Activated T-cell treated with anti-CD3 and anti-CD28 coated beads, Interleukin-2, amount 50 U/mL, for 72 hours (primary cell): Measurements from ENCODE around the gene CD28. TPM values are rescaled to one million over a fixed set of nuclear protein-coding genes. Genes with fewer than 3 reads are reported as not detected.
A peak's percentile ranks its signal among the peaks of the same experiment; 100 is the strongest.

Source experiments
- ATAC-seq, 2 donors: fragments of 150-1000 bp; cut with Tn5 transposase; replicated peaks in 1 of 2; 2 replicates each; pipeline ENCODE4 v1.10.0; 2021; ENCODE audit warnings: moderate library complexity in 2 of 2, mild to moderate bottlenecking in 1 of 2
- DNase-seq, 2 donors: peaks; one replicate each; pipeline ENCODE4 v3.0.0; 2021 to 2022; ENCODE audit warnings: mixed read lengths in 1 of 2
- H3K27ac Mint-ChIP-seq: one replicate; pipeline ENCODE4 v1.8.0; 2022; ENCODE audit warnings: mild to moderate bottlenecking, moderate library complexity, mixed read lengths
- H3K27me3 Mint-ChIP-seq: one replicate; pipeline ENCODE4 v1.8.0; 2022; ENCODE audit warnings: low read depth, mixed read lengths
- H3K36me3 Mint-ChIP-seq, 2 donors: one replicate each; pipeline ENCODE4 v1.8.0; 2022; ENCODE audit warnings: mixed read lengths in 2 of 2, mild to moderate bottlenecking in 1 of 2; ENCODE audit not compliant: insufficient read depth in 2 of 2
- H3K4me1 Mint-ChIP-seq: one replicate; pipeline ENCODE4 v1.8.0; 2022; ENCODE audit warnings: low read depth, mixed read lengths
- H3K4me3 Mint-ChIP-seq, 2 donors: one replicate each; pipeline ENCODE4 v1.8.0; 2022; ENCODE audit warnings: mild to moderate bottlenecking in 2 of 2, mixed read lengths in 2 of 2, moderate library complexity in 2 of 2
- H3K9me3 Mint-ChIP-seq, 2 donors: one replicate each; pipeline ENCODE4 v1.8.0; 2022; ENCODE audit warnings: mixed read lengths in 2 of 2
- total RNA-seq, 2 donors: library from RNA; stranded (reverse); gene quantifications; one replicate each; pipeline ENCODE4 v1.2.3, GENCODE V29; 2022

CD28 gene
- 100 to 1,000 TPM; 177 to 206 TPM for total RNA-seq

- Mint-ChIP-seq H3K27me3 (no peaks in the 10 kb centered on the region), H3K4me1 (peaks cover 43% of the 10 kb centered on the region), H3K9me3 (peaks cover 0 to 3% of the 10 kb centered on the region in 2 donors), H3K4me3 (peak within 1 kb of the TSS; percentile 88 to 100), H3K27ac (peak within 1 kb of the TSS; percentile 100), H3K36me3 (peaks cover 15 to 36% of the 10 kb centered on the region in 2 donors)
- ATAC-seq (peak; percentile 83 to 87), DNase-seq (peak; percentile 91 to 94)
Observed at GRCh38 chr2:203706403-203706802, at the start of gene CD28. CD28 (plus strand) TSS chr2:203706639; CDS start chr2:203706697, 58 bp downstream.

GRCh38 chr2:203659331-203660049 is 46.9 kb upstream of the CD28 start:
- ATAC-seq (no peak), DNase-seq (no peak)
- Mint-ChIP-seq H3K27me3 (no peaks in the 10 kb centered on the region), H3K4me3 (no peak overlapping the region), H3K4me1 (peaks cover 44% of the 10 kb centered on the region), H3K9me3 (no peaks in the 10 kb centered on the region), H3K36me3 (no peaks in the 10 kb centered on the region), H3K27ac (no peak overlapping the region)

- Mint-ChIP-seq H3K27me3 (no peaks in the 10 kb centered on the region), H3K27ac (no peak overlapping the region), H3K4me1 (peaks cover 35% of the 10 kb centered on the region), H3K36me3 (no peaks in the 10 kb centered on the region), H3K4me3 (no peak overlapping the region), H3K9me3 (no peaks in the 10 kb centered on the region)
- ATAC-seq (no peak), DNase-seq (no peak)
Observed at GRCh38 chr2:203660465-203660864, 46.0 kb upstream of the CD28 start.

GRCh38 chr2:203661279-203661908 is 45.0 kb upstream of the CD28 start:
- no peaks in the 10 kb centered on the region for H3K9me3 Mint-ChIP-seq
- ATAC-seq: no peak
- H3K4me3 Mint-ChIP-seq: no peak overlapping the region
- H3K27me3 Mint-ChIP-seq: no peaks in the 10 kb centered on the region
- no peaks in the 10 kb centered on the region for H3K36me3 Mint-ChIP-seq
- no peak overlapping the region for H3K27ac Mint-ChIP-seq
- H3K4me1 Mint-ChIP-seq: peaks cover 28% of the 10 kb centered on the region
- DNase-seq: no peak

- Mint-ChIP-seq H3K36me3 (no peaks in the 10 kb centered on the region), H3K27ac (no peak overlapping the region), H3K4me3 (no peak overlapping the region)
Observed at GRCh38 chr2:203662487-203662886, 44.0 kb upstream of the CD28 start.

GRCh38 chr2:203662951-203663350 is 43.5 kb upstream of the CD28 start:
- H3K27ac Mint-ChIP-seq: no peak overlapping the region

More at GRCh38 chr2:203662487-203662886, 44.0 kb upstream of the CD28 start:
- ATAC-seq (no peak), DNase-seq (no peak)
- H3K4me1 Mint-ChIP-seq: peaks cover 18% of the 10 kb centered on the region
- no peaks in the 10 kb centered on the region for H3K27me3 Mint-ChIP-seq
- H3K9me3 Mint-ChIP-seq: no peaks in the 10 kb centered on the region

GRCh38 chr2:203664029-203664755 is 42.2 kb upstream of the CD28 start:
- DNase-seq: no peak
- Mint-ChIP-seq H3K4me1 (peaks cover 17% of the 10 kb centered on the region), H3K27ac (no peak overlapping the region), H3K27me3 (no peaks in the 10 kb centered on the region), H3K9me3 (no peaks in the 10 kb centered on the region), H3K36me3 (no peaks in the 10 kb centered on the region), H3K4me3 (no peak overlapping the region)
- ATAC-seq: no peak

More at GRCh38 chr2:203662951-203663350, 43.5 kb upstream of the CD28 start:
- H3K9me3 Mint-ChIP-seq: no peaks in the 10 kb centered on the region
- H3K4me3 Mint-ChIP-seq: no peak overlapping the region
- H3K36me3 Mint-ChIP-seq: no peaks in the 10 kb centered on the region
- DNase-seq (no peak), ATAC-seq (no peak)
- peaks cover 17% of the 10 kb centered on the region for H3K4me1 Mint-ChIP-seq
- H3K27me3 Mint-ChIP-seq: no peaks in the 10 kb centered on the region

- H3K9me3 Mint-ChIP-seq: peaks cover 0 to 6% of the 10 kb centered on the region in 2 donors
- DNase-seq (no peak), ATAC-seq (no peak)
- H3K4me3 Mint-ChIP-seq: no peak overlapping the region
- H3K27ac Mint-ChIP-seq: no peak overlapping the region
- no peaks in the 10 kb centered on the region for H3K27me3 Mint-ChIP-seq
- H3K4me1 Mint-ChIP-seq: peaks cover 8% of the 10 kb centered on the region
- no peaks in the 10 kb centered on the region for H3K36me3 Mint-ChIP-seq
Observed at GRCh38 chr2:203667838-203668237, 38.6 kb upstream of the CD28 start.

GRCh38 chr2:203669820-203670219 is 36.6 kb upstream of the CD28 start:
- peaks cover 0 to 3% of the 10 kb centered on the region in 2 donors for H3K36me3 Mint-ChIP-seq
- H3K27me3 Mint-ChIP-seq: no peaks in the 10 kb centered on the region
- ATAC-seq (no peak), DNase-seq (no peak)
- no peak overlapping the region for H3K4me3 Mint-ChIP-seq
- H3K27ac Mint-ChIP-seq: no peak overlapping the region
- H3K9me3 Mint-ChIP-seq: peaks cover 3 to 9% of the 10 kb centered on the region in 2 donors
- peaks cover 25% of the 10 kb centered on the region for H3K4me1 Mint-ChIP-seq

GRCh38 chr2:203670939-203671338 is 35.5 kb upstream of the CD28 start:
- Mint-ChIP-seq H3K4me3 (no peak overlapping the region), H3K27ac (no peak overlapping the region), H3K4me1 (peaks cover 31% of the 10 kb centered on the region), H3K27me3 (no peaks in the 10 kb centered on the region), H3K9me3 (peaks cover 3 to 9% of the 10 kb centered on the region in 2 donors), H3K36me3 (peaks cover 0 to 3% of the 10 kb centered on the region in 2 donors)
- no peak for DNase-seq
- no peak for ATAC-seq

- no peak overlapping the region for H3K27ac Mint-ChIP-seq
- DNase-seq (no peak), ATAC-seq (no peak)
- peaks cover 3 to 9% of the 10 kb centered on the region in 2 donors for H3K9me3 Mint-ChIP-seq
- peaks cover 0 to 3% of the 10 kb centered on the region in 2 donors for H3K36me3 Mint-ChIP-seq
- H3K4me3 Mint-ChIP-seq: no peak overlapping the region
- peaks cover 31% of the 10 kb centered on the region for H3K4me1 Mint-ChIP-seq
- H3K27me3 Mint-ChIP-seq: no peaks in the 10 kb centered on the region
Observed at GRCh38 chr2:203671876-203672275, 34.6 kb upstream of the CD28 start.

- peaks cover 3 to 9% of the 10 kb centered on the region in 2 donors for H3K9me3 Mint-ChIP-seq
- H3K4me3 Mint-ChIP-seq: no peak overlapping the region
- H3K36me3 Mint-ChIP-seq: peaks cover 1 to 3% of the 10 kb centered on the region in 2 donors
- H3K27me3 Mint-ChIP-seq: no peaks in the 10 kb centered on the region
- no peak overlapping the region for H3K27ac Mint-ChIP-seq
- DNase-seq (no peak), ATAC-seq (no peak)
- H3K4me1 Mint-ChIP-seq: peaks cover 31% of the 10 kb centered on the region
Observed at GRCh38 chr2:203672856-203673255, 33.6 kb upstream of the CD28 start.

- H3K27ac Mint-ChIP-seq: peak overlapping the region; percentile 64
- peaks cover 10 to 12% of the 10 kb centered on the region in 2 donors for H3K9me3 Mint-ChIP-seq
- H3K27me3 Mint-ChIP-seq: no peaks in the 10 kb centered on the region
- DNase-seq: peak; percentile 64 to 70
- peak; percentile 97 to 99 for ATAC-seq
- peaks cover 1 to 3% of the 10 kb centered on the region in 2 donors for H3K36me3 Mint-ChIP-seq
- peak overlapping the region; percentile 34 to 47 for H3K4me3 Mint-ChIP-seq
- peaks cover 34% of the 10 kb centered on the region for H3K4me1 Mint-ChIP-seq
Observed at GRCh38 chr2:203673933-203674332, 32.5 kb upstream of the CD28 start.
